H9 (cell line): Measurements from ENCODE around the gene CACNA1I. TPM values are rescaled to one million over a fixed set of nuclear protein-coding genes. Genes with fewer than 3 reads are reported as not detected.

Experiments
- DNase-seq: peaks from one replicate; pipeline ENCODE4 v3.0.0-alpha.2; 2017
- H2AFZ ChIP-seq: one replicate; pipeline ENCODE4 v1.6.1; 2013; ENCODE audit warnings: mild to moderate bottlenecking, low read length, control low read depth, moderate library complexity
- H2AK5ac ChIP-seq: 2 replicates; pipeline ENCODE4 v1.6.1; 2013; ENCODE audit warnings: low read length, control low read depth, mixed read lengths; ENCODE audit not compliant: insufficient read length
- H2BK120ac ChIP-seq: one replicate; pipeline ENCODE4 v1.6.1; 2013; ENCODE audit warnings: low read depth, mild to moderate bottlenecking, low read length, control low read depth, inconsistent platforms; ENCODE audit not compliant: poor library complexity, severe bottlenecking
- H2BK12ac ChIP-seq: 2 replicates; pipeline ENCODE4 v1.6.1; 2013; ENCODE audit warnings: low read length, control low read depth, mixed read lengths, low read depth; ENCODE audit not compliant: insufficient read length
- H2BK15ac ChIP-seq: 2 replicates; pipeline ENCODE4 v1.6.1; 2013; ENCODE audit warnings: low read depth, low read length, control low read depth
- H2BK20ac ChIP-seq: one replicate; pipeline ENCODE4 v1.6.1; 2013; ENCODE audit warnings: low read depth, mild to moderate bottlenecking, low read length, control low read depth, inconsistent platforms; ENCODE audit not compliant: poor library complexity, severe bottlenecking
- H2BK5ac ChIP-seq: 2 replicates; pipeline ENCODE4 v1.6.1; 2013; ENCODE audit warnings: low read length, control low read depth, mixed read lengths; ENCODE audit not compliant: insufficient read length
- H3K14ac ChIP-seq: 2 replicates; pipeline ENCODE4 v1.6.1; 2013; ENCODE audit warnings: low read length, control low read depth; ENCODE audit not compliant: insufficient read depth
- H3K18ac ChIP-seq: 2 replicates; pipeline ENCODE4 v1.6.1; 2013; ENCODE audit warnings: low read depth, mild to moderate bottlenecking, mixed read lengths, low read length, control low read depth; ENCODE audit not compliant: insufficient read length
- H3K23ac ChIP-seq: 2 replicates; pipeline ENCODE4 v1.6.1; 2013; ENCODE audit warnings: low read length, control low read depth, mixed read lengths, low read depth; ENCODE audit not compliant: insufficient read length
- H3K23me2 ChIP-seq: 2 replicates; pipeline ENCODE4 v1.6.1; 2013; ENCODE audit warnings: low read depth, mild to moderate bottlenecking, mixed read lengths, low read length, control low read depth; ENCODE audit not compliant: insufficient read length, poor library complexity, severe bottlenecking
- H3K27ac ChIP-seq: 2 replicates; pipeline ENCODE4 v1.5.1; 2013; ENCODE audit warnings: low read length, control low read depth, mixed read lengths, low read depth; ENCODE audit not compliant: insufficient read length
- H3K27me3 ChIP-seq: 2 replicates; pipeline ENCODE4 v1.6.1; 2013; ENCODE audit warnings: low read length, control low read depth, inconsistent platforms; ENCODE audit not compliant: insufficient read depth
- H3K4ac ChIP-seq: 2 replicates; pipeline ENCODE4 v1.6.1; 2013; ENCODE audit warnings: low read depth, mild to moderate bottlenecking, control low read depth, inconsistent platforms, low read length, moderate library complexity
- H3K4me1 ChIP-seq: 2 replicates; pipeline ENCODE4 v1.6.1; 2013; ENCODE audit warnings: low read length, control low read depth, inconsistent platforms; ENCODE audit not compliant: insufficient read depth
- H3K4me2 ChIP-seq: 2 replicates; pipeline ENCODE4 v1.6.1; 2013; ENCODE audit warnings: low read length, control low read depth, mixed read lengths; ENCODE audit not compliant: insufficient read length, insufficient read depth
- H3K56ac ChIP-seq: 2 replicates; pipeline ENCODE4 v1.6.1; 2013; ENCODE audit warnings: low read depth, mild to moderate bottlenecking, mixed read lengths, low read length, control low read depth; ENCODE audit not compliant: insufficient read length
- H3K79me1 ChIP-seq: 2 replicates; pipeline ENCODE4 v1.6.1; 2013; ENCODE audit warnings: low read depth, mild to moderate bottlenecking, moderate library complexity, low read length, control low read depth, inconsistent platforms; ENCODE audit not compliant: insufficient read depth, poor library complexity, severe bottlenecking
- H3K79me2 ChIP-seq: 2 replicates; pipeline ENCODE4 v1.6.1; 2013; ENCODE audit warnings: low read length, control low read depth, inconsistent platforms; ENCODE audit not compliant: insufficient read depth
- H3K9ac ChIP-seq: 2 replicates; pipeline ENCODE4 v1.6.1; 2013; ENCODE audit warnings: low read length, control low read depth, mixed read lengths; ENCODE audit not compliant: insufficient read length; ENCODE audit errors: extremely low read depth
- H3K9me3 ChIP-seq: one replicate; pipeline ENCODE4 v1.6.1; 2013; ENCODE audit warnings: low read depth, low read length, inconsistent platforms; ENCODE audit not compliant: control insufficient read depth
- H3T11ph ChIP-seq: one replicate; pipeline ENCODE4 v1.6.1; 2013; ENCODE audit warnings: mild to moderate bottlenecking, low read length, control low read depth, inconsistent platforms
- H4K20me1 ChIP-seq: one replicate; pipeline ENCODE4 v1.6.1; 2013; ENCODE audit not compliant: control insufficient read depth, insufficient read length, insufficient read depth
- H4K5ac ChIP-seq: 2 replicates; pipeline ENCODE4 v1.6.1; 2013; ENCODE audit warnings: low read depth, mild to moderate bottlenecking, mixed read lengths, low read length, control low read depth; ENCODE audit not compliant: insufficient read length
- H4K8ac ChIP-seq: replicated peaks from 2 replicates; pipeline ENCODE4 v1.6.1; 2013; ENCODE audit warnings: low read length, control low read depth, mixed read lengths, low read depth; ENCODE audit not compliant: insufficient read length
- H4K91ac ChIP-seq: 2 replicates; pipeline ENCODE4 v1.6.1; 2013; ENCODE audit warnings: low read depth, mild to moderate bottlenecking, moderate library complexity, mixed read lengths, low read length, control low read depth; ENCODE audit not compliant: insufficient read length
- H3K27ac Mint-ChIP-seq, 3 experiments: 2 replicates in 2 of 3; 3 replicates in 1 of 3; pipeline ENCODE4 v1.8.0; 2020 to 2021; ENCODE audit warnings: mixed read lengths in 3 of 3, mild to moderate bottlenecking in 1 of 3, moderate library complexity in 1 of 3
- H3K27me3 Mint-ChIP-seq: 2 replicates; pipeline ENCODE4 v1.8.0; 2021; ENCODE audit warnings: low read depth, mild to moderate bottlenecking, moderate library complexity, mixed read lengths
- H3K36me3 Mint-ChIP-seq, 3 experiments: 2 replicates in 2 of 3; 3 replicates in 1 of 3; pipeline ENCODE4 v1.8.0; 2020 to 2021; ENCODE audit warnings: low read depth in 3 of 3, mixed read lengths in 3 of 3; ENCODE audit not compliant: insufficient read depth in 1 of 3
- H3K4me1 Mint-ChIP-seq, 2 experiments: 2 replicates each; pipeline ENCODE4 v1.8.0; 2020; ENCODE audit warnings: mixed read lengths in 2 of 2
- H3K4me3 Mint-ChIP-seq, 2 experiments: 2 replicates in 1 of 2; 3 replicates in 1 of 2; pipeline ENCODE4 v1.8.0; 2020 to 2021; ENCODE audit warnings: mild to moderate bottlenecking in 2 of 2, mixed read lengths in 2 of 2, moderate library complexity in 1 of 2
- H3K9me3 Mint-ChIP-seq, 2 experiments: 2 replicates in 1 of 2; 3 replicates in 1 of 2; pipeline ENCODE4 v1.8.0; 2020; ENCODE audit warnings: mild to moderate bottlenecking in 2 of 2, mixed read lengths in 2 of 2, moderate library complexity in 1 of 2
- CTCF ChIP-seq: fragments of 200-600 bp; sonication (generic); conservative IDR thresholded peaks from 3 replicates; pipeline ENCODE4 v1.8.0; 2021; ENCODE audit warnings: antibody characterized with exemption, mild to moderate bottlenecking
- WGBS: extraction: QIAGEN DNeasy Blood & Tissue Kit; methylation state at CpG from one replicate; pipeline ENCODE4 v1.1.7; 2013; ENCODE audit warnings: missing lambda C conversion rate, low lambda C conversion rate, mixed read lengths; ENCODE audit not compliant: insufficient read length; ENCODE audit errors: extremely low coverage; 5-methylcytosine and 5-hydroxymethylcytosine counted together
- total RNA-seq: library from RNA; stranded (reverse); gene quantifications from 2 replicates; pipeline ENCODE4 v1.2.1, GENCODE V29; 2021

The CACNA1I gene
- total RNA-seq, 1 experiment from 2014 or later, result 0.50 TPM

GRCh38 chr22:39731481-39731880 lies 160.9 kb downstream of the CACNA1I start:
- no peaks in the 10 kb centered on the region; the same call in 1 of the 2 replicates for H3K4me1 ChIP-seq
- H3T11ph ChIP-seq, result no peak overlapping the region
- Mint-ChIP-seq H3K4me3 (no peak overlapping the region), H3K27me3 (peaks cover 9% of the 10 kb centered on the region), H3K4me1 (peaks cover 10 to 21% of the 10 kb centered on the region in 2 experiments), H3K27ac (no peak overlapping the region), H3K9me3 (no peaks in the 10 kb centered on the region), H3K36me3 (no peaks in the 10 kb centered on the region)
- no peak overlapping the region for H2BK15ac ChIP-seq
- no peaks in the 10 kb centered on the region for H3K79me1 ChIP-seq
- no peak overlapping the region for H4K91ac ChIP-seq
- no peaks in the 10 kb centered on the region for H3K9me3 ChIP-seq
- no peak overlapping the region for H4K5ac ChIP-seq
- no peak overlapping the region for H3K56ac ChIP-seq
- H3K79me2 ChIP-seq, result no peaks in the 10 kb centered on the region
- H3K4ac ChIP-seq, result no peak overlapping the region
- no peak overlapping the region for H2AFZ ChIP-seq
- no peak for DNase-seq
- no peaks in the 10 kb centered on the region for H3K27me3 ChIP-seq
- H2BK5ac ChIP-seq, result no peak overlapping the region
- no peak overlapping the region for H3K4me2 ChIP-seq
- no peaks in the 10 kb centered on the region for H4K20me1 ChIP-seq
- H2BK120ac ChIP-seq, result no peak overlapping the region
- no peak overlapping the region for H4K8ac ChIP-seq
- H3K23me2 ChIP-seq, result no peaks in the 10 kb centered on the region
- no peak overlapping the region for H3K23ac ChIP-seq
- H3K27ac ChIP-seq, result no peak overlapping the region
- no peak overlapping the region for H3K18ac ChIP-seq
- no peak for TF ChIP-seq CTCF
- H3K14ac ChIP-seq, result no peak overlapping the region
- no peak overlapping the region for H2AK5ac ChIP-seq
- no peak overlapping the region for H3K9ac ChIP-seq
- H2BK12ac ChIP-seq, result no peak overlapping the region
- no peak overlapping the region for H2BK20ac ChIP-seq
- no CpG with 5 or more reads among the region's 5 CpGs for WGBS
